GM21717 (cell line): Measurements from ENCODE around the gene SCFD1.
"Not testable (repeated sequence)": the region's sequence is repeated elsewhere in the genome, so short reads cannot be mapped to it uniquely, and the experiment has no call there.

ENCODE experiments used
- ATAC-seq: cut with Tn5 transposase; IDR thresholded peaks from one replicate; pipeline ENCODE4 v1.9.1; 2021; ENCODE audit warnings: mild to moderate bottlenecking, moderate library complexity; ENCODE audit not compliant: unreplicated experiment

SCFD1 gene, protein sequence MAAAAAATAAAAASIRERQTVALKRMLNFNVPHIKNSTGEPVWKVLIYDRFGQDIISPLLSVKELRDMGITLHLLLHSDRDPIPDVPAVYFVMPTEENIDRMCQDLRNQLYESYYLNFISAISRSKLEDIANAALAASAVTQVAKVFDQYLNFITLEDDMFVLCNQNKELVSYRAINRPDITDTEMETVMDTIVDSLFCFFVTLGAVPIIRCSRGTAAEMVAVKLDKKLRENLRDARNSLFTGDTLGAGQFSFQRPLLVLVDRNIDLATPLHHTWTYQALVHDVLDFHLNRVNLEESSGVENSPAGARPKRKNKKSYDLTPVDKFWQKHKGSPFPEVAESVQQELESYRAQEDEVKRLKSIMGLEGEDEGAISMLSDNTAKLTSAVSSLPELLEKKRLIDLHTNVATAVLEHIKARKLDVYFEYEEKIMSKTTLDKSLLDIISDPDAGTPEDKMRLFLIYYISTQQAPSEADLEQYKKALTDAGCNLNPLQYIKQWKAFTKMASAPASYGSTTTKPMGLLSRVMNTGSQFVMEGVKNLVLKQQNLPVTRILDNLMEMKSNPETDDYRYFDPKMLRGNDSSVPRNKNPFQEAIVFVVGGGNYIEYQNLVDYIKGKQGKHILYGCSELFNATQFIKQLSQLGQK

GRCh38 chr14:30621940-30622830 lies at the start of gene SCFD1:
Gene SCFD1, plus strand, starts transcription at chr14:30622319. Its CDS starts 20 bp downstream, at chr14:30622339.
- ATAC-seq: peak; percentile 88

DNA sequence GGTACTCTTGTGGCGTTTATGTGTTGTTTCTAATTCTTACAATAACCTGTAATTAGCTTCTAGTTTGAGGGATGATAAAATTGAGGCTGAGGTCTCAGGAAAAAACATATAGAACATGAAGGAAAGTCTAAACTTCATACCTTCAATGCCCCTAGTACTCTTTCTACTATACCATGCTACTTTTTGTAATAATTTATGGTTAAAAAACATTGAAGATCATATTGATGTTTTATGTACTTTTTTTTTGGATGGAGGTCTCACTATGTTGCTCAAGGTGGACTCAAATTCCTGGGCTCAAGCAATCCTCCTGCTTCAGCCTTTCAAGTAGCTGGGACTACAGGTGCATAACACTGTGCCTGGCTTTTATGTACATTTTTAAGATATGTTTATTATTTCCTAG lies 49.3 kb upstream of the SCFD1 start:
- ATAC-seq: no peak

- no peak for ATAC-seq
These were observed 48.8 kb upstream of the SCFD1 start for GRCh38 chr14:30573226-30573814.

GRCh38 chr14:30573966-30574365 lies 48.2 kb upstream of the SCFD1 start:
- no peak for ATAC-seq

GRCh38 chr14:30574777-30575176 lies 47.3 kb upstream of the SCFD1 start:
- ATAC-seq: not testable (repeated sequence)

- ATAC-seq: not testable (repeated sequence)
These were observed 45.8 kb upstream of the SCFD1 start for GRCh38 chr14:30576333-30576732.

DNA sequence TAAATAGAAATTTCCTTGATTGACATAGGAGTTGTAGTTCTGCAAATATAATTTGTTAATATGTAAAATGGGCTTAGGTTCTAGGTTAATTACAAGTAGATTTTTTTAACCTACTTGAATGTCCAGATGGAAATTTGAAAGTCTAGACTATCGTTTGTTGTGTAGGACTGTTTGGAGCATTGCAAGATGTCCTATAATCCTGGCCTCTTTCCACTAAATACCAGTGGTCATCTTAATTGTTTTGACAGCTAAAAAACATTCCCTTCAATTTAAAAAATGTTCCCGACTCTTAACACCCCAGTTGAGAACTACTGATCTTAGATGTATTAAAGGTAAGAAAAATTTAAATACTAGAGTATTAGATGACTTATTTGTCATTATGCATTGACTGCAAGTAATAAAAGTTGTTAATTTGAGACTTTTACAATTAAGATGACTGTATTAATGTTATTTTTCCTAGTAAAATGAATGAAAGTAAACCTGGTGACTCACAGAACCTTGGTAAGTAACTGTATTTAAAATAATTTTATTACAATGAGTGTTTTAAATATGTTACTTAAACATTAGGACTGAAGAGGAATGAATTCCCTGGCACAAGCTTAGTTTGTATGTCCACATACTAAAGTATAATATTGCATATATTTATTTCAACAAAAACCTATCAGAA lies 41.4 kb upstream of the SCFD1 start:
- no peak for ATAC-seq

GRCh38 chr14:30581283-30581625 lies 40.9 kb upstream of the SCFD1 start:
- ATAC-seq: no peak

DNA sequence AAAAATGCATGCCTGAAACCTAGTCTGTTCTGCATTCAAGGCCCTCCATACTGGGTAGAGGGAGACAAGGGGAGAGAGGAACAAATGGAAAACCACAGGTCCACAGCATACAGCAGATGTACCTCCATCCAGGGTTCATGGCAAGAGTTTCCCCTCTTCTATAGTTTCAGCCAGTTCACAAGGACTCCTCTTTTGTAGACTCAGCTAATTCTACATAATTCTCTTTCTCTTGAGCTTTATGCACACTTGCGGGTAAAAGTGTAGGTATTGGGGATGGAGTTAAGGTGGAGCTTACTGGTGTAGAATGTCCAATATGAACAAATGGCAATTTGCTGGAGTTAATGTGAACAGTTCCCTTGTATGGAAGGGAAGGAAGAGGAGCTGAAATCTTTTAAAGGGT lies 39.7 kb upstream of the SCFD1 start:
- no peak for ATAC-seq

DNA sequence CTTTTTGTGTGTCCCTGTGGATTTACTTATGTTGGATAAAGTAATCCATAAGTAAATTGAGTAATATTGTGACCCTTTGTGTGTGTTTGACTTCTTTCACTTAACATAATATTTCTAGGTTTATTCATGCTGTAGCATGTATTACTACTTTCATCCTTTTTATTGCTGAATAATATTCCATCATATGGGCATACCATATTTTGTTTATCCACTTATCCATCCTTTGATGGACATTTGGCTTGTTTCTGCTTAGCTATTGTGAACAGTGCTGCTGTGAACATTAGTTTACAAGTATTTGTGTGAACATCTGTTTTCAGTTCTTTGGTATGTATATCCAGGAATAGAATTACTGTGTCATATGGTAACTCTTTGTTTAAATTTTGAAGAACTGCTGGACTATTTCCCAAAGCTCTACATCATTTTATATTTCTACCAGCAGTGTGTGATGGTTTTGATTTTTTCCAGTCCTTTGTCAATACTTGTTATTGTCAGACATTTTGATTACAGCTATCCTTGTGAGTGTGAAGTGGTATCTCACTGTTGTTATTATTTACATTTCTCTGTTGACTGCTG lies 38.0 kb upstream of the SCFD1 start:
- no peak for ATAC-seq

GRCh38 chr14:30585204-30585603 lies 36.9 kb upstream of the SCFD1 start:
- ATAC-seq: no peak

DNA sequence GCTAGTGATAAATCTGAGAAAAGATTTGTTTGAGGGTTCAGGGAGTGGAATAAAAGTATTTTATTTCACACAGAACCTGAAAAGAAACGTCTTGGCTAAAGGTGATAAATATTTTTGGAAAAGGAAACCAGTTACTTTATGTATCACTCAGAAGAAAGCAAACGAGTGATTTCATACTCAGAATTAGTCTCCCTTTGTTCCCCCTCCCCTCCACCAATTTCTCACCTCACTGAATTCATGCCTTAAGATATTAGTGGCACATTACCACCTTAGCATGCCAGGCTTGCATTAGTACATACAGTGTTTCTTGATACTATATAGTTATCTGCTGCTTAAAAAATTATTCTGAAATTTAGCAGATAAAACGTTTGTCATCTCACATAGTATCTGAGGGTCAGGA lies 35.0 kb upstream of the SCFD1 start:
- no peak for ATAC-seq

- ATAC-seq: no peak
These were observed 33.2 kb upstream of the SCFD1 start for GRCh38 chr14:30588873-30589272.

DNA sequence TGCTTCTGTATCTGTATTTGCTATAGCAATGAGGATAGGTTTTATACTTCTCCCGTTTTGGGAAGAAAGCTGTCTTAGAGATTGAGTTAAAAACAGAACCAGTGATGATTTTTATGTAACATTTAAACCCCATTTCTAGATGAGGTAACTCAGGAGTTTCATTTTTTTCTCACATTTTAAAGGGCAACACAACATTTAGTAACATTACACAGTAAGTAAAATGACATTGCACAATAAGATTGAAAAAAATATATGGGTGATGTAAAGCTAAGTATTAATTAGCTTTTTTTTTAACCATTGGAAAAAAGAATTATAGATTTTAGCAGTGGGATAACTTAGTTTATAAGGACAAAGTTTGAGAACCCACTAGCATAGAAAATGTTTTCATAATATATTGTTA lies 25.2 kb upstream of the SCFD1 start:
- ATAC-seq: no peak

DNA sequence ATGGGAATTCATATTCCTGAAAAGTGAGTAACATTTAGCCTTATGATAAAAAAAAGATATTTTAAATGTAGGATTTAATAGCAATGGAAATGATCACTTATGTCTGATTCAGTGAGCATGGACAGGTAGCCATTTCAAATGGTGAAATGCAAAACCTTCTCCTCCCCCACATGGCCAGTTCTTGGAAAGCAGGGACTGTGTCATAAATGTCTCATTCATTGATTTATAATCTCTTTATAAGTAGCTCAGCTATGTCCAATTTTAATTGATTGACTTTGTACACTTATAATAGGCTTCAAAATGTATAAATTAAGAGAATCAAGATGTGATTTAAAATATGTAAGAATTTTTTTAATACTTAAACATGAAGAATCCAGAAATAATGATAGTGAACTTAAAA lies 24.6 kb upstream of the SCFD1 start:
- ATAC-seq: no peak

GRCh38 chr14:30600922-30601918 lies 20.9 kb upstream of the SCFD1 start:
- ATAC-seq: no peak

DNA sequence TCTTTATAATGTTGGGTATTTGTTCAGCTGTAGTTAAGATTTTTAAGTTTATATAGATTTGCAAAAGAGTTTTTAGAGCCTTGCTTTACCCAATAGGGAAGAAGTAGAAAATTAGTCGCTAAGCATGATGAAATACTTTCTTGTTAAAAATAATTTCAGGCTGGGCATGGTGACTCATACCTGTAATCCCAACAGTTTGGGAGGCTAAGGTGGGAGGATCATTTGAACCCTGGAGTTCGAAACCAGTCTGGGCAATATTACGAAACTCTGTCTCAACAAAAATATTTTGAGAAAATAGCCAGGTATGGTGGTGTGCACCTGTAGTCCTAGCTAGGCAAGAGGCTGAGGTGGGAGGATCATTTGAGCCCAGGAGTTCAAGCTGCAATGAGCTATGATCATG lies 18.7 kb upstream of the SCFD1 start:
- no peak for ATAC-seq

- ATAC-seq: not testable (repeated sequence)
These were observed 17.4 kb upstream of the SCFD1 start for GRCh38 chr14:30604696-30605095.

DNA sequence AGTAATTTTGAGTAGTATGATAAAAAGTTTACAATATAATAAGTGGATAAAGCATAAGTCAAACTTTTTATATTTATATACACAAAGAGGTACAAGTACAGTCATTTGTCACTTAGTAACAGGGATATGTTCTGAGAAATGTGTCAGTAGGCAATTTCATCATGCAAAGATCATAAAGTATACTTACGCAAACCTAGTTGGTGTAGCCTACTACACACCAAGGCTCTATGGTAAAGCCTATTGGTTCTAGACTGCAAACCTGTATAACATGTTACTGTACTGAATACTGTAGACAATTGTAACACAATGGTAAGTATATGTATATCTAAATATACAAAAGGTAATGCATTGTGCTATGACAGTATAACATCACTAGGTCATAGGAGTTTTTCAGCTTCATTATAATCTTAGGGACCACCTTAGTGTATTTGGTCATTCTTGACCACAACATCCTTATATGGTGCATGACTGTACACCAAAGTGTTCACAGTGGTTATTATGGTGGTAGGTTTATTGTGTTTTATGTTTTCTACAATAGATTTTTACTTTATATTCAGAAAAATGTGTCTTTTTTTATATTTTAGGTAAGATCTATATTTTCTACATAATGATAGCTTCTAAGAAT lies 14.9 kb upstream of the SCFD1 start:
- no peak for ATAC-seq
